HG03460 (cell line): Measurements from ENCODE around the gene DPEP1.
"Not testable (repeated sequence)": the region's sequence is repeated elsewhere in the genome, so short reads cannot be mapped to it uniquely, and the experiment has no call there.

ENCODE experiments used
- ATAC-seq: cut with Tn5 transposase; IDR thresholded peaks from one replicate; pipeline ENCODE4 v1.9.1; 2021; ENCODE audit not compliant: unreplicated experiment

The DPEP1 gene

GRCh38 chr16:89645122-89645521 is 31.7 kb downstream of the DPEP1 start:
- no peak for ATAC-seq

- ATAC-seq, result no peak
Observed at GRCh38 chr16:89646270-89646669, 32.8 kb downstream of the DPEP1 start.

- no peak for ATAC-seq
Observed at GRCh38 chr16:89646906-89647305, 33.5 kb downstream of the DPEP1 start.

- ATAC-seq, result no peak
Observed at GRCh38 chr16:89651584-89651983, 38.1 kb downstream of the DPEP1 start.

- ATAC-seq, result no peak
Observed at GRCh38 chr16:89653656-89654295, 40.3 kb downstream of the DPEP1 start.

GRCh38 chr16:89655062-89655643 is 41.7 kb downstream of the DPEP1 start:
- ATAC-seq, result no peak

- no peak for ATAC-seq
Observed at GRCh38 chr16:89656435-89657121, 43.1 kb downstream of the DPEP1 start.

GRCh38 chr16:89657442-89658220 is 44.2 kb downstream of the DPEP1 start, which contains the start of the genes CHMP1A and SPATA33:
CHMP1A (minus strand) TSS chr16:89657708; CDS start chr16:89657588, 120 bp downstream.
SPATA33 (plus strand) TSS chr16:89657836; CDS start chr16:89657912, 76 bp downstream.
- peak; percentile 86 for ATAC-seq

- ATAC-seq, result peak; percentile 14
Observed at GRCh38 chr16:89658221-89658879, 44.9 kb downstream of the DPEP1 start.

GRCh38 chr16:89660146-89660545 is 46.7 kb downstream of the DPEP1 start:
- ATAC-seq, result no peak

GRCh38 chr16:89661215-89661614 is 47.8 kb downstream of the DPEP1 start:
- ATAC-seq, result no peak

GRCh38 chr16:89664238-89664637 is 50.8 kb downstream of the DPEP1 start:
- ATAC-seq, result not testable (repeated sequence)

GRCh38 chr16:89667000-89667399 is 53.6 kb downstream of the DPEP1 start:
- ATAC-seq, result not testable (repeated sequence)

GRCh38 chr16:89667633-89668032 is 54.2 kb downstream of the DPEP1 start:
- ATAC-seq, result no peak

GRCh38 chr16:89668790-89669158 is 55.3 kb downstream of the DPEP1 start:
- ATAC-seq, result no peak

GRCh38 chr16:89669755-89670154 is 56.3 kb downstream of the DPEP1 start:
- ATAC-seq, result no peak

- no peak for ATAC-seq
Observed at GRCh38 chr16:89670496-89671431, 57.3 kb downstream of the DPEP1 start.

- not testable (repeated sequence) for ATAC-seq
Observed at GRCh38 chr16:89671565-89671964, 58.1 kb downstream of the DPEP1 start.

- no peak for ATAC-seq
Observed at GRCh38 chr16:89672177-89672941, 58.9 kb downstream of the DPEP1 start.
